ENCODE measurements around the gene CACNA2D4.

Gene CACNA2D4

GRCh38 chr12:1781772-1782171 is 136.7 kb downstream of the CACNA2D4 start:
- ChIA-PET CTCF (interaction anchor here (1.0 to 16.4 kb wide), 5 partner anchors 10 to 158 kb away, joined by 3 to 627 read pairs (median 5); no protein-coding TSS in a partner anchor), POLR2A (no interaction called here)
- no peak for DNase-seq (ENCODE audit: extremely low spot score)
- TF ChIP-seq, protein P1, sequence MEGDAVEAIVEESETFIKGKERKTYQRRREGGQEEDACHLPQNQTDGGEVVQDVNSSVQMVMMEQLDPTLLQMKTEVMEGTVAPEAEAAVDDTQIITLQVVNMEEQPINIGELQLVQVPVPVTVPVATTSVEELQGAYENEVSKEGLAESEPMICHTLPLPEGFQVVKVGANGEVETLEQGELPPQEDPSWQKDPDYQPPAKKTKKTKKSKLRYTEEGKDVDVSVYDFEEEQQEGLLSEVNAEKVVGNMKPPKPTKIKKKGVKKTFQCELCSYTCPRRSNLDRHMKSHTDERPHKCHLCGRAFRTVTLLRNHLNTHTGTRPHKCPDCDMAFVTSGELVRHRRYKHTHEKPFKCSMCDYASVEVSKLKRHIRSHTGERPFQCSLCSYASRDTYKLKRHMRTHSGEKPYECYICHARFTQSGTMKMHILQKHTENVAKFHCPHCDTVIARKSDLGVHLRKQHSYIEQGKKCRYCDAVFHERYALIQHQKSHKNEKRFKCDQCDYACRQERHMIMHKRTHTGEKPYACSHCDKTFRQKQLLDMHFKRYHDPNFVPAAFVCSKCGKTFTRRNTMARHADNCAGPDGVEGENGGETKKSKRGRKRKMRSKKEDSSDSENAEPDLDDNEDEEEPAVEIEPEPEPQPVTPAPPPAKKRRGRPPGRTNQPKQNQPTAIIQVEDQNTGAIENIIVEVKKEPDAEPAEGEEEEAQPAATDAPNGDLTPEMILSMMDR (IDR thresholded peaks at IDR 0.05; ENCODE audit: control extremely low read depth, extremely low read depth, low read depth, missing control alignments), result no peak

- CTCF ChIA-PET, result interaction anchor here (1.2 to 2.0 kb wide), 4 partner anchors 10 to 160 kb away, joined by 3 to 8 read pairs (median 4); no protein-coding TSS in a partner anchor
- TF ChIP-seq, protein P1 (IDR thresholded peaks at IDR 0.05; ENCODE audit: control extremely low read depth, extremely low read depth, low read depth, missing control alignments), result no peak
- POLR2A ChIA-PET, result interaction anchor here (0.5 to 0.6 kb wide), 2 partner anchors 13 to 86 kb away, joined by 3 to 8 read pairs; no protein-coding TSS in a partner anchor
- DNase-seq (ENCODE audit: extremely low spot score), result no peak
Measured at GRCh38 chr12:1779783-1780182, 138.7 kb downstream of the CACNA2D4 start.

- TF ChIP-seq, protein P1 (IDR thresholded peaks at IDR 0.05; ENCODE audit: control extremely low read depth, extremely low read depth, low read depth, missing control alignments), result no peak
- CTCF ChIA-PET, result interaction anchor here (0.9 to 2.0 kb wide), 3 partner anchors 9 to 161 kb away, joined by 3 to 8 read pairs (median 5); no protein-coding TSS in a partner anchor
- no peak for DNase-seq (ENCODE audit: extremely low spot score)
- POLR2A ChIA-PET, result no interaction called here
Measured at GRCh38 chr12:1778911-1779310, 139.5 kb downstream of the CACNA2D4 start.

GRCh38 chr12:1777798-1778197 is 140.7 kb downstream of the CACNA2D4 start:
- ChIA-PET POLR2A (no interaction called here), CTCF (interaction anchor here (4.4 kb wide), 1 partner anchor 13 kb away, joined by 19 read pairs; no protein-coding TSS in a partner anchor)
- DNase-seq (ENCODE audit: extremely low spot score), result no peak
- TF ChIP-seq, protein P1 (IDR thresholded peaks at IDR 0.05; ENCODE audit: control extremely low read depth, extremely low read depth, low read depth, missing control alignments), result no peak

- ChIA-PET CTCF (interaction anchor here (0.6 to 4.4 kb wide), 8 partner anchors 9 to 142 kb away, joined by 3 to 19 read pairs (median 3); no protein-coding TSS in a partner anchor), POLR2A (no interaction called here)
- no peak for DNase-seq (ENCODE audit: extremely low spot score)
- TF ChIP-seq, protein P1 (IDR thresholded peaks at IDR 0.05; ENCODE audit: control extremely low read depth, extremely low read depth, low read depth, missing control alignments), result no peak
Measured at GRCh38 chr12:1776170-1776921, 142.1 kb downstream of the CACNA2D4 start.

GRCh38 chr12:1773937-1774655 is 144.4 kb downstream of the CACNA2D4 start:
- ChIA-PET CTCF (interaction anchor here (1.3 to 4.4 kb wide), 3 partner anchors 8 to 166 kb away, joined by 7 to 19 read pairs (median 7); no protein-coding TSS in a partner anchor), POLR2A (no interaction called here)
- no peak for DNase-seq (ENCODE audit: extremely low spot score)
- TF ChIP-seq, protein P1 (IDR thresholded peaks at IDR 0.05; ENCODE audit: control extremely low read depth, extremely low read depth, low read depth, missing control alignments), result no peak
